Esophagus (tissue), 2 donors: ENCODE data around the gene SLCO4A1. TPM values are rescaled to one million over a fixed set of nuclear protein-coding genes. Genes with fewer than 3 reads are reported as not detected.

Experiments
- H3K27ac ChIP-seq, 2 donors: one replicate each; pipeline ENCODE4 v1.5.1; 2013; ENCODE audit warnings: low read depth in 2 of 2, mild to moderate bottlenecking in 2 of 2, inconsistent platforms in 1 of 2, low read length in 1 of 2, moderate library complexity in 1 of 2
- H3K27me3 ChIP-seq, 2 donors: one replicate each; pipeline ENCODE4 v1.6.1; 2013; ENCODE audit warnings: low read length in 2 of 2, control low read depth in 1 of 2, mild to moderate bottlenecking in 1 of 2; ENCODE audit not compliant: insufficient read depth in 2 of 2, control insufficient read depth in 1 of 2
- H3K36me3 ChIP-seq, 2 donors: one replicate each; pipeline ENCODE4 v1.6.1; 2013; ENCODE audit warnings: low read length in 1 of 2; ENCODE audit not compliant: control insufficient read depth in 2 of 2, insufficient read depth in 2 of 2
- H3K4me1 ChIP-seq, 2 donors: one replicate each; pipeline ENCODE4 v1.6.1; 2013; ENCODE audit warnings: low read length in 1 of 2; ENCODE audit not compliant: control insufficient read depth in 2 of 2, insufficient read depth in 2 of 2
- H3K4me3 ChIP-seq, 2 donors: one replicate each; pipeline ENCODE4 v1.5.1; 2013; ENCODE audit warnings: low read length in 2 of 2, mild to moderate bottlenecking in 2 of 2, low read depth in 1 of 2, moderate library complexity in 1 of 2
- H3K9me3 ChIP-seq, 2 donors: one replicate each; pipeline ENCODE4 v1.6.1; 2013; ENCODE audit warnings: mild to moderate bottlenecking in 2 of 2, low read depth in 1 of 2, low read length in 1 of 2, moderate library complexity in 1 of 2; ENCODE audit not compliant: control insufficient read depth in 2 of 2, insufficient read depth in 1 of 2
- WGBS, 2 donors: extraction: QIAGEN DNeasy Blood & Tissue Kit; methylation state at CpG; one replicate each; pipeline ENCODE4 v1.1.7; 2013; 5-methylcytosine and 5-hydroxymethylcytosine counted together
- polyA plus RNA-seq, 2 donors: library from polyadenylated mRNA; stranded (reverse); fragments of 200-250 nt; gene quantifications; one replicate each; pipeline ENCODE4 v1.2.3, GENCODE V29; 2013
- donor health status: healthy with polysubstance abuse.
- donor health status: Bipolar disorder and iron deficiency.

SLCO4A1 gene
- polyA plus RNA-seq, 2 donors = 12.5 to 29.3 TPM

DNA sequence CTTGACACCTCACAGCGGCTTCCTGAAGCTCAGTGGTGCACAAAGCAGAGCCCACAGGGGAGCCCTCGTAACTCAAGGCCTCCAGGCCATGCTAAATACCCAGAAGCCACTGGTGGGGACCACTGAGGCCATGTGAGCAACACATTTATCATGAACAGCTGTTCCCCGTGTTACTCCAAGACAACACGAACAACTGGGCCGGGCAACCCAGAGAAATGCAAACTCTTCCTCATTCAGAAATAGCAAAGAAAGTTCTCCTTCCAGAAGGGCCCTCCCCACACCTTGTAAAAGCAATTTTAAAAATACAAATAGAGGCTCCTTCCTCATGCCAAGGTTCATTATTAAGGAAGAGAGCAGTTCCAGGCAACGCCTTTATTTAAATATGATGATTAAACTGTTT is 36.3 kb upstream of the SLCO4A1 start:
- Histone ChIP-seq H3K9me3 (peaks cover 0 to 6% of the 10 kb centered on the region in 2 donors), H3K4me1 (peaks cover 6 to 14% of the 10 kb centered on the region in 2 donors), H3K27me3 (no peaks in the 10 kb centered on the region), H3K36me3 (no peaks in the 10 kb centered on the region), H3K4me3 (no peak overlapping the region), H3K27ac (peak overlapping the region in 1 of 2 donors; percentile 51)
- WGBS, 2 donors = 44 to 51% methylated on average over 6 of the region's 6 CpGs

- 25 to 36% methylated on average over 31 of the region's 31 CpGs for WGBS, 2 donors
- Histone ChIP-seq H3K9me3 (peaks cover 0 to 9% of the 10 kb centered on the region in 2 donors), H3K27ac (no peak overlapping the region), H3K27me3 (no peaks in the 10 kb centered on the region), H3K4me1 (peaks cover 6 to 14% of the 10 kb centered on the region in 2 donors), H3K4me3 (no peak overlapping the region), H3K36me3 (no peaks in the 10 kb centered on the region)
Observed at GRCh38 chr20:62606551-62607201, 35.6 kb upstream of the SLCO4A1 start.

- WGBS, 2 donors = 83% methylated on average over 21 of the region's 21 CpGs
- H3K4me1 ChIP-seq = peaks cover 6 to 10% of the 10 kb centered on the region in 2 donors
- no peak overlapping the region for H3K4me3 ChIP-seq
- no peaks in the 10 kb centered on the region for H3K27me3 ChIP-seq
- H3K9me3 ChIP-seq = peaks cover 0 to 6% of the 10 kb centered on the region in 2 donors
- no peak overlapping the region for H3K27ac ChIP-seq
- no peaks in the 10 kb centered on the region for H3K36me3 ChIP-seq
Observed at GRCh38 chr20:62607366-62608217, 34.7 kb upstream of the SLCO4A1 start.

DNA sequence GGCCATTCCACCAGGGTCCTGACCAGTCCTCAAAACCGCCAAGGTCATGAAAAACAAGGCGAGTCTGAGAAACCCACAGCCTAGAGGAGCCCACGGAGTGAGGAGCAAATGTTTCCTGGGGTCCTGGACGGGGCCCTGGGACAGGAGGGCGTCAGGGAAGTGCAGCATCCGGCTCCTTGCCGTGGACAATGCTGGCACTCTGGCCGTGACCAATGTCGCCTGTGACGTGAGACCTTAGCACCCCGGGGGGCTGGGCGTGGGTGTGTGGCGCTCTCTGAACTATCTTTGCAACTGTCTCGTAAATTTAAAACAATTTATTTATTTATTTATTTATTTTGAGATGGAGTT is 34.1 kb upstream of the SLCO4A1 start:
- Histone ChIP-seq H3K27me3 (no peaks in the 10 kb centered on the region), H3K27ac (no peak overlapping the region), H3K9me3 (peaks cover 0 to 6% of the 10 kb centered on the region in 2 donors), H3K36me3 (no peaks in the 10 kb centered on the region), H3K4me3 (no peak overlapping the region), H3K4me1 (peaks cover 4 to 6% of the 10 kb centered on the region in 2 donors)
- WGBS, 2 donors = 88 to 89% methylated on average over 14 of the region's 14 CpGs

- Histone ChIP-seq H3K27me3 (no peaks in the 10 kb centered on the region), H3K36me3 (no peaks in the 10 kb centered on the region), H3K9me3 (peaks cover 0 to 6% of the 10 kb centered on the region in 2 donors), H3K4me3 (no peak overlapping the region), H3K4me1 (peaks cover 0 to 6% of the 10 kb centered on the region in 2 donors), H3K27ac (no peak overlapping the region)
- 89 to 91% methylated on average over 11 of the region's 11 CpGs for WGBS, 2 donors
Observed at GRCh38 chr20:62609279-62609720, 33.0 kb upstream of the SLCO4A1 start.

DNA sequence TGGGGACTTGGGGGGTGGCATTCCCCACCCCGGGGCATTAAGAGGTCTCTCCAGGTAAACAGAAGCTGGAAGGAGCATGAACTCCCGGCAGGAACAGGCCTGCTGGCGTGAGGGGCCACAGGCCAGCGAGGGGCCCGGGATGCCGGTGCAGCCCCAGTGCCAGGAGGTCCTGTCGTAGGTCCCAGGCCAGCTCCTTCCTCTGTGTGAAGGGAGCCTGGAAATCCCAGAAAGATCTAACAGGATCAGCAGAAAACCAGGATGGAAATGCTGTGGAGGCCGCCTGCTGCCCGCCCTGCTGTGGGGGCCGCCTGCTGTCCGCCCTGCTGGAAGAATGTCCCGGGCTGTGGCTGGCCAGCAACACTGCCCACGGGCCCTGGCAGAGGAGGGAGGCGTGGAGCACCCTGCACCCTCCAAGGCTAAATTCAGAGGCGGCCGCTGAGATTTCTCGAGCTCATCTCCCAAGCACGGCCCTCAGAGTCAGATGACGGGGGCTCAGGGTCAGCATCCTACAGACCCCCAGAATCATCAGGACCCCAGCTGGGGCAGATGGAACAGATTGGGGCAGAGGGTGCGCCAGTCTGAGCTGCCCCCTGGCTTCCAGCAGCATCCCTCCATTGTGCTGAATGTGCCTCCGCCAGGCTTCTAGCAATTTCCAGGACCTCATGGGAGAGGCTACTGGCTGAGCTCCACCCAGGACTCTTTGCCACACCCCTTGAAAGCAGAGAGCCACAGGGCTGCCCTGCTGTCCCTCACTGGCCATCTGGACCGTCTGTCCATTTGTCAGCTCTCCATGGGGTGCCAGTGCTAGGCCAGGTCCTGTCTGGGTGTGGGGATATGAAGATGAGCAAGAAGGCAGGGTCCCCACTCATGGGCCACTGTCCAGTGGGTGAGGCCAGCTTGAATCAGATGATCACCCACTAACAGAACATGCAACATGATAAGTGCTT is 32.2 kb upstream of the SLCO4A1 start:
- no peaks in the 10 kb centered on the region for H3K36me3 ChIP-seq
- no peak overlapping the region for H3K4me3 ChIP-seq
- peaks cover 0 to 6% of the 10 kb centered on the region in 2 donors for H3K9me3 ChIP-seq
- H3K27ac ChIP-seq = no peak overlapping the region
- peaks cover 0 to 6% of the 10 kb centered on the region in 2 donors for H3K4me1 ChIP-seq
- WGBS, 2 donors = 79 to 82% methylated on average over 22 of the region's 22 CpGs
- no peaks in the 10 kb centered on the region for H3K27me3 ChIP-seq

DNA sequence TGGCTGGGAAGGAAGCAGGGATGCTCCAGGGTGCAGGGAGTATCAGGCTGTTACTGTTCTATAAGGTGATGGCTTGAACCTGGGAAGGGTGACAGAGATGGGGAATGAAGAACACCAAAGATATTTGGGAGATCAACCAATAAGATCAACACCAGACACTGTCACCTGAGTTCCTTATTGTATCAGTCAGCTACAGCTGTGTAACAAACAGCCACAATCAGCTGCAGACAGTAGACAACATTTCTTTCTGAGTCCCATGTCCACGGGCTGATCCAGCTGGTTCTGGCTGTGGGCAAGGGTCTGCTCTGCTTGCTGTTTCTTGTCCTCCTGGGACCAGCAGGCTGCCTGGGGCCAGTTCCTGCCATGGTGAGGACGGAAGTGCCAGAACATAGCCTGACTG is 31.3 kb upstream of the SLCO4A1 start:
- WGBS, 2 donors = 84 to 90% methylated on average over 2 of the region's 2 CpGs
- no peaks in the 10 kb centered on the region for H3K27me3 ChIP-seq

DNA sequence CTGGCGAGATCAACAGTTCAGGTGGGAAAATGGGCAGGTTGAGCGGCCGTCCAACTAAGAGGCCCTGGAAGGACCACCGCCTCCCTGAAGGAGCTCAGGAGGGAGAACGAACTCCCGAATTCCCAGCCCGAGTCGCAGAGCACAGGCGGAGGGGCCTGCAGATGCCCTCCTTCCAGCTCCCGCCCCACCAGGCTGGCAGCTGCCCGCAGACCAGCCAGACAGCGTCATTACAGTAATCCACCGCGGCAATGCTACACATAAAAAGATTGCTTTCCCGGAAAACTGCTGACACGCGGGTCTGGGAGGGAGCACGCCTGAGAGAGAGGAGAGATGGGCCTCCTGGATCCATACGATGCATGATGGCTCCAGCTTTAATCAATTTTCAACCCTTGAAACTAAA is 30.5 kb upstream of the SLCO4A1 start:
- Histone ChIP-seq H3K36me3 (no peaks in the 10 kb centered on the region), H3K27ac (no peak overlapping the region), H3K4me3 (no peak overlapping the region), H3K4me1 (peaks cover 2% of the 10 kb centered on the region in 2 donors), H3K27me3 (no peaks in the 10 kb centered on the region), H3K9me3 (peaks cover 0 to 6% of the 10 kb centered on the region in 2 donors)
- WGBS, 2 donors = 82 to 85% methylated on average over 19 of the region's 19 CpGs

More for the DNA sequence above, 31.3 kb upstream of the SLCO4A1 start:
- no peaks in the 10 kb centered on the region for H3K36me3 ChIP-seq
- H3K4me1 ChIP-seq = peaks cover 0 to 6% of the 10 kb centered on the region in 2 donors
- peaks cover 0 to 6% of the 10 kb centered on the region in 2 donors for H3K9me3 ChIP-seq
- no peak overlapping the region for H3K27ac ChIP-seq
- no peak overlapping the region for H3K4me3 ChIP-seq
